ENCODE measurements around the gene MINDY3.

DNA sequence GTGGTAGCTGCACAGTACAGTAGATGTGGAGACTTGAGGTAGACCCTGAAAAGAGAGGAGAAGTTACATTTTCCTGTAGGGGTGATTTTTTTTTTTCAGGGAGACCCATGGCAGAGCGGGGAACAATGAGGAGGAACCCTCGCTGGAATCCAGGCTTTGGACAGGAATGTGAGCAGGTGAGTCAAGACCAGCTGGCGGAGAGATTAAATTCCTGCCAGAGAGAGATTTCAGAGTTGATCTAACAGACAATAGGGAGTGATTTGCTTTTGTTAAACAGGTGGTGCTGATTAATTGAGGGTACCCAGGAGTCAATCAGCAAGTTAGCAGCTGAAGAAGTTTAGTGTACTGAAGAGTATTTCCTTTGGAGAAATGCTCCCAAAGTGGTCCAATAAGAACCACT is 41.6 kb upstream of the MINDY3 start:
- TF ChIP-seq TAF1 (IDR thresholded peaks at IDR 0.05; ENCODE audit: borderline replicate concordance, insufficient read depth, low read length) (no peak), POLR2AphosphoS5 (IDR thresholded peaks at IDR 0.05; ENCODE audit: low read depth, low read length) (no peak)
- TF ChIP-seq, protein P1, sequence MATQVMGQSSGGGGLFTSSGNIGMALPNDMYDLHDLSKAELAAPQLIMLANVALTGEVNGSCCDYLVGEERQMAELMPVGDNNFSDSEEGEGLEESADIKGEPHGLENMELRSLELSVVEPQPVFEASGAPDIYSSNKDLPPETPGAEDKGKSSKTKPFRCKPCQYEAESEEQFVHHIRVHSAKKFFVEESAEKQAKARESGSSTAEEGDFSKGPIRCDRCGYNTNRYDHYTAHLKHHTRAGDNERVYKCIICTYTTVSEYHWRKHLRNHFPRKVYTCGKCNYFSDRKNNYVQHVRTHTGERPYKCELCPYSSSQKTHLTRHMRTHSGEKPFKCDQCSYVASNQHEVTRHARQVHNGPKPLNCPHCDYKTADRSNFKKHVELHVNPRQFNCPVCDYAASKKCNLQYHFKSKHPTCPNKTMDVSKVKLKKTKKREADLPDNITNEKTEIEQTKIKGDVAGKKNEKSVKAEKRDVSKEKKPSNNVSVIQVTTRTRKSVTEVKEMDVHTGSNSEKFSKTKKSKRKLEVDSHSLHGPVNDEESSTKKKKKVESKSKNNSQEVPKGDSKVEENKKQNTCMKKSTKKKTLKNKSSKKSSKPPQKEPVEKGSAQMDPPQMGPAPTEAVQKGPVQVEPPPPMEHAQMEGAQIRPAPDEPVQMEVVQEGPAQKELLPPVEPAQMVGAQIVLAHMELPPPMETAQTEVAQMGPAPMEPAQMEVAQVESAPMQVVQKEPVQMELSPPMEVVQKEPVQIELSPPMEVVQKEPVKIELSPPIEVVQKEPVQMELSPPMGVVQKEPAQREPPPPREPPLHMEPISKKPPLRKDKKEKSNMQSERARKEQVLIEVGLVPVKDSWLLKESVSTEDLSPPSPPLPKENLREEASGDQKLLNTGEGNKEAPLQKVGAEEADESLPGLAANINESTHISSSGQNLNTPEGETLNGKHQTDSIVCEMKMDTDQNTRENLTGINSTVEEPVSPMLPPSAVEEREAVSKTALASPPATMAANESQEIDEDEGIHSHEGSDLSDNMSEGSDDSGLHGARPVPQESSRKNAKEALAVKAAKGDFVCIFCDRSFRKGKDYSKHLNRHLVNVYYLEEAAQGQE (IDR thresholded peaks at IDR 0.05; ENCODE audit: insufficient read depth in 1 of 2, low read depth in 2 of 2, low read length in 2 of 2) = no peak

Measured in PFSK-1 (cell line).